GM23338 (cell line): ENCODE measurements around the gene UBL4A. TPM values are rescaled to one million over a fixed set of nuclear protein-coding genes. Genes with fewer than 3 reads are reported as not detected.
"Not testable (repeated sequence)": the region's sequence is repeated elsewhere in the genome, so short reads cannot be mapped to it uniquely, and the experiment has no call there.

Source experiments
- ATAC-seq: fragments of 200-7000 bp; cut with Tn5 transposase; 3 replicates; pipeline ENCODE4 v1.9.1; 2020
- DNase-seq: peaks from one replicate; pipeline ENCODE4 v3.0.0-alpha.2; 2015; ENCODE audit warnings: low spot score
- H2AFZ ChIP-seq: fragments of 200-600 bp; sonication (generic); 2 replicates; pipeline ENCODE4 v1.8.0; 2016; ENCODE audit warnings: antibody characterized with exemption, mild to moderate bottlenecking, moderate library complexity
- H3F3A ChIP-seq: fragments of 200-600 bp; sonication (generic); replicated peaks from 2 replicates; pipeline ENCODE4 v1.8.0; 2017; ENCODE audit warnings: antibody characterized with exemption, mixed run types, low read depth
- H3K27ac ChIP-seq: fragments of 200-600 bp; sonication (generic); 2 replicates; pipeline ENCODE4 v1.6.1; 2016; ENCODE audit warnings: low read depth
- H3K27me3 ChIP-seq: fragments of 200-600 bp; sonication (generic); 2 replicates; pipeline ENCODE4 v1.8.0; 2016; ENCODE audit warnings: mild to moderate bottlenecking, mixed run types, moderate library complexity; ENCODE audit not compliant: insufficient read depth
- H3K36me3 ChIP-seq: fragments of 200-600 bp; sonication (generic); 2 replicates; pipeline ENCODE4 v1.8.0; 2016; ENCODE audit warnings: mild to moderate bottlenecking; ENCODE audit not compliant: insufficient read depth
- H3K4me1 ChIP-seq: fragments of 200-600 bp; sonication (generic); 2 replicates; pipeline ENCODE4 v1.8.0; 2016; ENCODE audit warnings: mild to moderate bottlenecking, moderate library complexity; ENCODE audit not compliant: insufficient read depth
- H3K4me2 ChIP-seq: fragments of 200-600 bp; sonication (generic); 2 replicates; pipeline ENCODE4 v1.7.1; 2017; ENCODE audit warnings: mixed run types
- H3K4me3 ChIP-seq: fragments of 200-600 bp; sonication (generic); 2 replicates; pipeline ENCODE4 v1.6.1; 2016; ENCODE audit warnings: mixed run types
- H3K79me2 ChIP-seq: fragments of 200-600 bp; sonication (generic); replicated peaks from 2 replicates; pipeline ENCODE4 v1.8.0; 2017; ENCODE audit warnings: mild to moderate bottlenecking; ENCODE audit not compliant: insufficient read depth
- H3K9me2 ChIP-seq: fragments of 200-600 bp; sonication (generic); 2 replicates; pipeline ENCODE4 v1.8.0; 2017; ENCODE audit not compliant: insufficient read depth
- H4K20me1 ChIP-seq: fragments of 200-600 bp; sonication (generic); replicated peaks from 2 replicates; pipeline ENCODE4 v1.8.0; 2017; ENCODE audit warnings: mild to moderate bottlenecking; ENCODE audit not compliant: insufficient read depth
- H3K27ac Mint-ChIP-seq: 2 replicates; pipeline ENCODE4 v1.8.0; 2020; ENCODE audit warnings: inconsistent platforms, mild to moderate bottlenecking, moderate library complexity, mixed read lengths
- H3K27me3 Mint-ChIP-seq: 3 replicates; pipeline ENCODE4 v1.8.0; 2022; ENCODE audit warnings: low read depth, mild to moderate bottlenecking, moderate library complexity, mixed read lengths, inconsistent platforms; ENCODE audit not compliant: insufficient read depth, poor library complexity
- H3K36me3 Mint-ChIP-seq: 3 replicates; pipeline ENCODE4 v1.8.0; 2021; ENCODE audit warnings: low read depth, mild to moderate bottlenecking, inconsistent platforms, moderate library complexity, mixed read lengths
- H3K4me1 Mint-ChIP-seq: 3 replicates; pipeline ENCODE4 v1.8.0; 2020; ENCODE audit warnings: mild to moderate bottlenecking, inconsistent platforms, mixed read lengths
- H3K4me3 Mint-ChIP-seq: 3 replicates; pipeline ENCODE4 v1.8.0; 2021; ENCODE audit warnings: moderate library complexity, mild to moderate bottlenecking, inconsistent platforms, mixed read lengths
- H3K9me3 Mint-ChIP-seq: 3 replicates; pipeline ENCODE4 v1.8.0; 2020; ENCODE audit warnings: moderate library complexity, mild to moderate bottlenecking, inconsistent platforms, mixed read lengths
- CTCF ChIP-seq, 2 experiments: fragments of 200-600 bp in 1 of 2; sonication (generic) in 1 of 2; conservative IDR thresholded peaks; 2 replicates each; pipeline versions ENCODE4 v1.5.1 to v1.6.1; 2016 to 2017; ENCODE audit warnings: antibody characterized with exemption in 2 of 2, low read depth in 2 of 2, mild to moderate bottlenecking in 2 of 2, moderate library complexity in 1 of 2
- EZH2 ChIP-seq: fragments of 200-600 bp; sonication (generic); IDR thresholded peaks from one replicate; pipeline ENCODE4 v1.8.0; 2017; ENCODE audit warnings: antibody characterized with exemption, mild to moderate bottlenecking, low read depth; ENCODE audit not compliant: unreplicated experiment
- EZH2phosphoT487 ChIP-seq: fragments of 200-600 bp; sonication (generic); IDR thresholded peaks from one replicate; pipeline ENCODE4 v1.8.1; 2018; ENCODE audit warnings: antibody characterized with exemption; ENCODE audit not compliant: unreplicated experiment
- NANOG ChIP-seq: IDR thresholded peaks from 2 replicates; pipeline ENCODE4 v1.6.1; 2016; ENCODE audit warnings: antibody characterized with exemption, borderline replicate concordance
- POLR2AphosphoS5 ChIP-seq: IDR thresholded peaks from 2 replicates; pipeline ENCODE4 v1.6.1; 2016; ENCODE audit warnings: antibody characterized with exemption, low read depth
- ZNF331 ChIP-seq: fragments of 250-450 bp; sonication (Bioruptor Pico); IDR thresholded peaks from 2 replicates; pipeline ENCODE4 v1.5.0; 2020; ENCODE audit warnings: low read depth, mild to moderate bottlenecking, moderate library complexity
- polyA plus RNA-seq: library from polyadenylated mRNA; unstranded; fragments of >200 nt; fragmentation: Nextera tagmentation; extraction: Ambion mirVana; gene quantifications from 2 replicates; pipeline ENCODE4 v1.2.1, GENCODE V29; 2016
- total RNA-seq: library from RNA; depleted of rRNA; stranded (reverse); fragments of >200 nt; shearing (Covaris generic); gene quantifications from 2 replicates; pipeline ENCODE4 v1.2.3, GENCODE V29; 2014
- TF ChIP-seq, protein P1 (sequence below): IDR thresholded peaks from one replicate; pipeline ENCODE4 v1.6.1; 2018; ENCODE audit warnings: antibody characterized with exemption; ENCODE audit not compliant: unreplicated experiment

UBL4A gene
- total and polyA plus RNA-seq, 2 experiments from 2014 or later = 15.6 to 43.7 TPM

- not testable (repeated sequence) for H3K79me2 ChIP-seq, DNase-seq, H3K4me1 ChIP-seq, H3K36me3 ChIP-seq, H3F3A ChIP-seq, H2AFZ ChIP-seq, ATAC-seq, H3K4me1 Mint-ChIP-seq, H3K4me2 ChIP-seq, H4K20me1 ChIP-seq, H3K4me3 ChIP-seq, H3K36me3 Mint-ChIP-seq, H3K4me3 Mint-ChIP-seq, H3K27ac ChIP-seq, H3K9me3 Mint-ChIP-seq, H3K27me3 ChIP-seq, H3K9me2 ChIP-seq, H3K27me3 Mint-ChIP-seq, H3K27ac Mint-ChIP-seq
Measured at GRCh38 chrX:154501423-154501822, 15.0 kb upstream of the UBL4A start.

DNA sequence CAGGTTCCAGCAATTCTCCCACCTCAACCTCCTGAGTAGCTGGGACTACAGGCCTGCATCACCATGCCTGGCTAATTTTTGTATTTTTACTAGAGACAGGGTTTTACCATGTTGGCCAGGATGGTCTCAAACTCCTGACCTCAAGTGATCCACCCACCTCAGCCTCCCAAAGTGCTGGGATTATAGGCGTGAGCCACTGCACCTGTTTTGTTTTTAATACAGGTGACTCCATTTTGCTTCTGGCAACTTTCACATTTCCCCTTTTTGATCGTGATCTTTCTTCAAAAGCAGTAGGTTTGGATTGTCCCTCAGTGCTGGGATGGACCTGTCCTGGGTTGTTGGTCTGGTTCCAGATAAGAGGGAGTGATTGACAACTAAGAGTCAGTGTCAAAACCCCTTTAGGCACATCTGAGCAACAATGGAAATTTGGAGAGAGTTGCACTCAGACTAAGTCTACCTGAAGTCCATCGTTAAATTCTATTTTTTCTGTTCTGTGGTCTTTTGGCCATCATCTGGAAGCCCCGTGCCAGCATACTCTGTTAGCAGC is 10.2 kb upstream of the UBL4A start:
- H3K4me1 Mint-ChIP-seq, H3K27me3 ChIP-seq, H3K9me2 ChIP-seq, H3K4me3 Mint-ChIP-seq, H3K79me2 ChIP-seq, DNase-seq, H3K4me3 ChIP-seq, H3K27me3 Mint-ChIP-seq, H3K27ac Mint-ChIP-seq, H3F3A ChIP-seq, H3K4me2 ChIP-seq, H3K27ac ChIP-seq, H3K9me3 Mint-ChIP-seq, ATAC-seq, H3K4me1 ChIP-seq, H3K36me3 Mint-ChIP-seq, H4K20me1 ChIP-seq, H2AFZ ChIP-seq, H3K36me3 ChIP-seq: not testable (repeated sequence)

GRCh38 chrX:154495472-154495922 is 9.1 kb upstream of the UBL4A start:
- no peak overlapping the region for H3K4me2 ChIP-seq
- H3K4me3 ChIP-seq = no peak overlapping the region
- no peak overlapping the region for H3K27ac Mint-ChIP-seq
- DNase-seq (no peak), ATAC-seq (no peak)
- H3K36me3 Mint-ChIP-seq = no peaks in the 10 kb centered on the region
- no peaks in the 10 kb centered on the region for H3K4me1 Mint-ChIP-seq
- no peaks in the 10 kb centered on the region for H3K79me2 ChIP-seq
- no peaks in the 10 kb centered on the region for H4K20me1 ChIP-seq
- H3K27ac ChIP-seq = no peak overlapping the region
- H3K27me3 ChIP-seq = no peaks in the 10 kb centered on the region
- H2AFZ ChIP-seq = no peak overlapping the region
- H3K9me3 Mint-ChIP-seq = no peaks in the 10 kb centered on the region
- no peak overlapping the region for H3K4me3 Mint-ChIP-seq
- peaks cover 5% of the 10 kb centered on the region for H3K27me3 Mint-ChIP-seq
- no peaks in the 10 kb centered on the region for H3K9me2 ChIP-seq
- no peaks in the 10 kb centered on the region for H3K4me1 ChIP-seq
- H3F3A ChIP-seq = no peaks in the 10 kb centered on the region
- H3K36me3 ChIP-seq = no peaks in the 10 kb centered on the region
- TF ChIP-seq ZNF331 (no peak), EZH2phosphoT487 (no peak), CTCF (conservative IDR thresholded peaks at IDR 0.05; ENCODE audit: low read depth in 2 of 2) (no peak), POLR2AphosphoS5 (no peak), EZH2 (no peak), NANOG (no peak)
- TF ChIP-seq, protein P1, sequence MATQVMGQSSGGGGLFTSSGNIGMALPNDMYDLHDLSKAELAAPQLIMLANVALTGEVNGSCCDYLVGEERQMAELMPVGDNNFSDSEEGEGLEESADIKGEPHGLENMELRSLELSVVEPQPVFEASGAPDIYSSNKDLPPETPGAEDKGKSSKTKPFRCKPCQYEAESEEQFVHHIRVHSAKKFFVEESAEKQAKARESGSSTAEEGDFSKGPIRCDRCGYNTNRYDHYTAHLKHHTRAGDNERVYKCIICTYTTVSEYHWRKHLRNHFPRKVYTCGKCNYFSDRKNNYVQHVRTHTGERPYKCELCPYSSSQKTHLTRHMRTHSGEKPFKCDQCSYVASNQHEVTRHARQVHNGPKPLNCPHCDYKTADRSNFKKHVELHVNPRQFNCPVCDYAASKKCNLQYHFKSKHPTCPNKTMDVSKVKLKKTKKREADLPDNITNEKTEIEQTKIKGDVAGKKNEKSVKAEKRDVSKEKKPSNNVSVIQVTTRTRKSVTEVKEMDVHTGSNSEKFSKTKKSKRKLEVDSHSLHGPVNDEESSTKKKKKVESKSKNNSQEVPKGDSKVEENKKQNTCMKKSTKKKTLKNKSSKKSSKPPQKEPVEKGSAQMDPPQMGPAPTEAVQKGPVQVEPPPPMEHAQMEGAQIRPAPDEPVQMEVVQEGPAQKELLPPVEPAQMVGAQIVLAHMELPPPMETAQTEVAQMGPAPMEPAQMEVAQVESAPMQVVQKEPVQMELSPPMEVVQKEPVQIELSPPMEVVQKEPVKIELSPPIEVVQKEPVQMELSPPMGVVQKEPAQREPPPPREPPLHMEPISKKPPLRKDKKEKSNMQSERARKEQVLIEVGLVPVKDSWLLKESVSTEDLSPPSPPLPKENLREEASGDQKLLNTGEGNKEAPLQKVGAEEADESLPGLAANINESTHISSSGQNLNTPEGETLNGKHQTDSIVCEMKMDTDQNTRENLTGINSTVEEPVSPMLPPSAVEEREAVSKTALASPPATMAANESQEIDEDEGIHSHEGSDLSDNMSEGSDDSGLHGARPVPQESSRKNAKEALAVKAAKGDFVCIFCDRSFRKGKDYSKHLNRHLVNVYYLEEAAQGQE = no peak
